HG03025 (cell line): ENCODE results near the gene SLC22A4.

Experiments
- ATAC-seq: cut with Tn5 transposase; IDR thresholded peaks from one replicate; pipeline ENCODE4 v1.9.1; 2021; ENCODE audit warnings: mild to moderate bottlenecking, moderate library complexity; ENCODE audit not compliant: unreplicated experiment, low FRiP score

Gene SLC22A4

DNA sequence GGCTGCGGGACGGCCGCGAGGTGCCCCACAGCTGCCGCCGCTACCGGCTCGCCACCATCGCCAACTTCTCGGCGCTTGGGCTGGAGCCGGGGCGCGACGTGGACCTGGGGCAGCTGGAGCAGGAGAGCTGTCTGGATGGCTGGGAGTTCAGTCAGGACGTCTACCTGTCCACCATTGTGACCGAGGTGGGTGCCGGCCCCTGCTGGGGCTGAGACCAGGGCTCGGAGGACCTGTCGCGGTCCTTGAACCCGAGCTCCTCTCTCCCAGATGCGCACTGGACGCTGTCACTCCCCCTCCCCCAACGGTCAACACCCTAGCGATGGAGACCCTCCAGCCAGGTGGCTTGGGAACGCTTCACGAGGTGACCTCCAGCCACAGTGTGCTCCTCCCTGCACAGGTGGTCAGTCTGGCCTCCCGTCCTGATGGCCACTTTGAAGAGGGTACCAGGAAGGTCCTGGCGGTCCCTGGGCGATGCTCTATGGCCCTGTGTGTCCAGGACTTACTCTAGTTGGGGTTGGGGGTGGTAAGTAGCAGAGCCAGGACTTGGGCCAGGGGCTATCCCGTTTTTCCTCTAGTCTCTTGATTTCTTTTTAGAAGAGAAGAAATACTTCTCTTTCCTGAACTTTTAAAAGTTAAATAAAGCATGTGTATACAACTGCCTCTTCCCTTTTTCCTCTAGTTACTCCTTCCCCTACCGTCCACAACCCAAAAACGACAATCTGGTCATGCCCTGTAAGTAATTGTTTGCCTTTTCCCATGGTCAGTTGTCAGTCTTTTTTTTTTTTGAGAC lies 76.2 kb downstream of the SLC22A4 start:
- ATAC-seq, result no peak

DNA sequence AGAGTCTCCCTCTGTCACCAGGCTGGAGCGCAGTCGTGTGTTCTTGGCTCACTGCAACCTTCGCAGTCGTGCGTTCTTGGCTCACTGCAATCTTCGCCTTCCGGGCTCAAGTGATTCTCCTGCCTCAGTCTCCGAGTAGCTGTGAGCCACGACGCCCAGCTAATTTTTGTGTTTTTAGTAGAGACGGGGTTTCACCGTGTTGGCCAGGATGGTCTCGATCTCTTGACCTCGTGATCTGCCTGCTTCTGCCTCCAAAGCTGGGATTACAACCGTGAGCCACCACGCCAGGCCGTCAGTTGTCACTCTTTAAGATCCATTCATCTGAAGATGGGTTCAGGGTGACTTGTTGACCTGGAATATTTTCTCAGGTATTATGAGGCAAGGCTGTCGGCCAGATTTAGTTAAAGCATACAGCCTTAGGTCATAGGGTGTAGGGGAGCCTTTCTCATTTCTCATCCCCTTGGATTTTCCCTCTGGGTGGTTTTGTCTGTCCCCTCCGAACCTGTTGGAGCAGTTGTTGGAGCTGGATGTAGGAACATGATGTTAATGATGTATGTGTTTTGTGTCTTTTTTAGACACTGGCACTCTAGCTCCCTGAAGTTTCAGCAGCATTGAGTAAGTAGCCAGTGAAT lies 76.9 kb downstream of the SLC22A4 start:
- no peak for ATAC-seq

GRCh38 chr5:132371603-132371994 lies 77.4 kb downstream of the SLC22A4 start:
- ATAC-seq, result no peak

- ATAC-seq, result no peak
Observed at GRCh38 chr5:132372127-132372526, 77.9 kb downstream of the SLC22A4 start.

GRCh38 chr5:132372542-132372941 lies 78.3 kb downstream of the SLC22A4 start:
- ATAC-seq, result no peak

DNA sequence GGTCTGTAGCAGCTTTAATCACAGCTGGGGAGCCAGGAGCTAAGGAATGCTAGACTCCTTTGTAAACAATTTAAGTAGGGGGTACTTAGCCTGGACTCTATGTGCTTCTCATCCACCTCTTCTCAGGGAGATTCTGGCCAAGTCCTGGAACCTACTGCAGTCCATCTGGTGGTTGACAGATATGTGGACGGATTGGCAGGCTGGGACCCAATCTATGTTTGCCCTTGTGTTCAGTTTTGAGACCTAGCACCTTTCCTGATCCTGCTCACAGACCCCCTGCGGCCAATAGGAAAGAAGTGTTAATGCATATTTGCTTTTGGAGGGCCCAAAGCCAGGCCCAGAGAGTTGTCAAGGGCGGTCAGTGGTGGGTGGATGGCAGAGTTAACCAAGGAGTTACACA lies 81.8 kb downstream of the SLC22A4 start:
- no peak for ATAC-seq

DNA sequence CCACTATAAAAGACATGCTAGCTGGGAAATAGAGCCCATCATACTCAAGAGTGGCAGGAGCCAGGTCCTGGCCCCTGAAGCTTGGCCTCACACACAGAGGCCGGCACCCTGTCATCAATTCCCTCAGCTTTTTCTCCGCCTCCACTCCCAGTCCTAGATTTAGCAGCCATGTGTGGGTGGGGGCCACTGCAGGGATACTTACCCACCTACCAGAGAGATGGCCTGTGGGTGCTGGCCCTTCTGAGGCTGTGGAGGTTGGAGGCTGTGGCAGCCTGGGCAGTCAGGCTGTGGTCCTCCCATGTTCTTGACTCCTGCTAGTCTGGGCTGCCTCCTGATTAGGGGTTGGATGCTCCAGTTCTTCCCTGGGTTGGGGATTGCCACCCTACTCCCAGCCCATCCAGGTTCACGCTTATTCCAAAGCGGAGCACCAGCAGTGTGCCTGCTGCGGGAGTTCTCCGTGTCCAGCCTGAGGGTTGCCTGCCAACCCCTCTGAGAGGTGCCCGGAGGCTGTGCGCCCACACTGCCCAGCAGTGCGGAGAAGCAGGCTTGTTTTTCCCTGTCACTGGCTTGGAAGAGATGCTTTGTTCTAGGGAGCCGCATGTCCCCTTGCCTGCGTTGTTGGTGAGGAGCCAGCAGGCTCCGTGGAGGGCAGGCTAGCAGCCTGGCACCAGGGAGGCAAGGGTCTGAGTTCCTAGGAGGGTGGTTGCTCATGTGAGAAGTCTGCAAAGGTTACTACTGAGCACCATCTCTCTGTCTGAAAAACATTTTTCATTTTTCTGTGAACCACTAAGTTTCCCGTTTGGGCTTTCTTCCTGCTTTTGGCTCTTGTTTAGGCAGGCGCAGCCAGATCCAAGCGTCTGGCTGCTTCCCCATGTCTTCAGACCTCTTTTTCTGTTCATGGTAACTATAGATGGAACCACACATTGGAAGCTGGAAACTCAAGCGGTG lies 82.8 kb downstream of the SLC22A4 start:
- no peak for ATAC-seq

- no peak for ATAC-seq
Observed at GRCh38 chr5:132377738-132378137, 83.5 kb downstream of the SLC22A4 start.

- no peak for ATAC-seq
Observed at GRCh38 chr5:132378580-132378979, 84.4 kb downstream of the SLC22A4 start.

DNA sequence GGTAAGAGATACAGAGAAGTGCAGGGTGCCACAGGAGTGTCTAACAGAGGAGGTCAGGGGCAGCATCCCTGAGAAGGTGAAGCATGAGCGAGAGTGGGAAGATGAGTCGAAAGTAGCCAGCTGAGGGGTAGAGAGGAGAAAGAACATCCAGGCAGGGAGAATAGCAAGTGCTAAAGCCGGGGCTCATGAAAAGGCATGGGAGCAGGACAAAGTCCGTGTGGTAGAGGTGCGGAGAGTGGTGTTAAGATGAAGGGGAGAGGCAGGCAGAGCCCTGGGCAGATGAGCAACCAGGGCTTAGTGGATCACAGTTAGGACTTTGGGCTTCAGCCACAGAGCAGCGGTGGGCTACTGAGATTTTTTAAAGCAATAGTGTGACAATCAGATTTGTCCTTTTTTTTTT lies 85.9 kb downstream of the SLC22A4 start:
- ATAC-seq, result no peak

DNA sequence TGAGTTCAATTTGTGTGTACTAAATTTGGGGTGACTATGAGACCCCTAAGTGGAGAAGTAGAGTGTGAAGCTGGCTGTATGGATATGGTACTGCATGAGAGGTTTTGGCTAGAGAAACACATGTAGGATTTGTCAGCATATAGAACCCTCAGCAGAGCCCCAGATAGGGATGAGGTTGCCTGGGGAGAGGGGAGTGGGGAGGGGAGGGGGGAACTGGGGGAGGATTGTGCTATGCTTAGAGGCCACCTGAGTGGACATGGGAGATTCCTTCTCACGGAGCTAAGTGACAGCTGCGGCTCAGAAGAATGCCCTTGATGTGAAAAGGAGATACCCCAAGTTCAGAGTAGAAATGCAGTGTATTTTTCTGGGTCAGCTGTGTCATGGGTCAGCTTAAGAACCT lies 86.5 kb downstream of the SLC22A4 start:
- no peak for ATAC-seq

GRCh38 chr5:132381614-132382013 lies 87.4 kb downstream of the SLC22A4 start:
- no peak for ATAC-seq

- ATAC-seq, result no peak
Observed at GRCh38 chr5:132383261-132383660, 89.1 kb downstream of the SLC22A4 start.

DNA sequence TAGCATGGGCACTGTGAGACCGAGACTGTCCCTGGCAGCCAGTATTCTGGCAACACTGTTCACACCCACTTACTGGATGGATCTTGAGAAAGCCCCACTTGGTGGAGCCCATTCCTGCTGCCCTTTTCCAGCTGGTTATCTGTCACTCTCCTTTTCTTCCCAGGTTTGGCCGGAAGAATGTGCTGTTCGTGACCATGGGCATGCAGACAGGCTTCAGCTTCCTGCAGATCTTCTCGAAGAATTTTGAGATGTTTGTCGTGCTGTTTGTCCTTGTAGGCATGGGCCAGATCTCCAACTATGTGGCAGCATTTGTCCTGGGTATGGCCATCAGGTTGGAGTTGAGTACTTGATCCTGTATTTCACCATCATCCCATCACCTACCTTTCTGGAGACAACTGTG lies 89.8 kb downstream of the SLC22A4 start:
- ATAC-seq, result no peak

DNA sequence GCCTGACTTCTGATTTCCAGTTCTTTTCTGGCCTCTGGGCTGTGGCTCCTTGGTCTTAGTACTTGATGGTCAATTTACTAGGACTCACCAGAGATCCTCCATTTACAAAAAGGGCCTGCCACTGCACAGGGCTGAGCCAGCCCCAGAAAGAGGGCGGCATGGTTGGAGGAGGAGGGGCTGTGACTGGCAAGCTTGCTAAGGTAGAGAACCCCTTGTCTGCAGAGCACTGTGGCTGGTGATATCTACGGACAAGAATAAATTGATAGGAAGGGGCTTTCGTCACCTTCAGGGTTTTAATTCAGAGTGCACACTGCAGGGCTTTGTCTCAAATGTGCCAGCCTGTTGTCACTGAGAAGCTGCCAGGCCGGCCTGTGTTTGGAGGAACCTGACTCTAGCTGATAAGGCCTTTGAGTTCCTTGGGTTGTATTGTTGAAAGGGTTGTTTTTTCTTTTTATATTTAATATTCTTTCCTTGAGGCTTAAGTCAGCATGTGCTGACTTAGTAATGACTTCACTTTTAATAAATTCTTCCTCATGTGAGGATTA lies 90.4 kb downstream of the SLC22A4 start:
- no peak for ATAC-seq

- no peak for ATAC-seq
Observed at GRCh38 chr5:132385326-132386105, 91.3 kb downstream of the SLC22A4 start.

DNA sequence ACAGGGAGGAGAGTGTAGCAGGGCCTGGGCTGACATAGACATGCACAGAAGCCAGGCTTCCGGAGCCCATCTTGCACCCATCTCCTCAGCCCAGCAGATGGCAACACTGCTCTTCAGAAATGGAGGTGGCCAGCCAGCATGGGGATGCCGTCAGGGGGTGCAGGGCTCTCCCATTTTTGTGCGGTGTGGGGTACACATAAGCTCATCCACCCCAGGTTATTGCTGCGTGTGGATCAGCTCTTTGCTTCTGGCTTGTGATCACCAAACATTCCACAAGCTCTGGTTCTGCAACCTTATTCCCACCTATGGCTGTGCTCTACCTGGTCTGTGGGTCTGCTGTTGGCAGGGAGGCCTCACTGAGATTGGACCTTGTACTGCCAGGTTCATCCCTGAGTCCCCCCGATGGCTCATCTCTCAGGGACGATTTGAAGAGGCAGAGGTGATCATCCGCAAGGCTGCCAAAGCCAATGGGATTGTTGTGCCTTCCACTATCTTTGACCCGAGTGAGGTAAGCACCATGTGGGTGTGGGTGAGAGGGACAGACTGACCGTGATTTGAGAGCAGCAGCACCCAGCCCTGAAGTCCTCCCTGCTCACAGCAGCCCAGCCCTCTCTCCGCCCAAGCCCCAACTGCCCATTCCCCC lies 92.6 kb downstream of the SLC22A4 start:
- peak; percentile 65 for ATAC-seq

- ATAC-seq, result no peak
Observed at GRCh38 chr5:132387640-132388117, 93.5 kb downstream of the SLC22A4 start.

- no peak for ATAC-seq
Observed at GRCh38 chr5:132388244-132389050, 94.3 kb downstream of the SLC22A4 start.
